ENCODE data around the gene CLIP1.
"Not testable (repeated sequence)": the region's sequence is repeated elsewhere in the genome, so short reads cannot be mapped to it uniquely, and the experiment has no call there.

The CLIP1 gene

GRCh38 chr12:122282061-122282460 is 140.4 kb downstream of the CLIP1 start:
- no peaks in the 10 kb centered on the region for H3K27me3 ChIP-seq (ENCODE audit: control insufficient read depth in 5 of 5, insufficient read depth in 4 of 5, low read length in 5 of 5)
- H3K27ac ChIP-seq (ENCODE audit: low read depth, low read length): no peak overlapping the region
- no peak overlapping the region for H3K9ac ChIP-seq (ENCODE audit: low read length in 5 of 5)
- H3K4me1 ChIP-seq (ENCODE audit: control insufficient read depth in 5 of 5, insufficient read depth in 5 of 5, low read length in 5 of 5): no peaks in the 10 kb centered on the region
- H3K4me3 ChIP-seq (ENCODE audit: low read depth in 1 of 5, low read length in 5 of 5): no peak overlapping the region
- H3K36me3 ChIP-seq (ENCODE audit: control insufficient read depth in 5 of 5, insufficient read depth in 5 of 5, low read length in 5 of 5): peaks cover 7 to 35% (median 21%) of the 10 kb centered on the region in 5 donors
- no peaks in the 10 kb centered on the region for H3K9me3 ChIP-seq (ENCODE audit: control insufficient read depth in 5 of 5, low read length in 5 of 5)

GRCh38 chr12:122276242-122276641 is 146.2 kb downstream of the CLIP1 start:
- Histone ChIP-seq H3K27me3 (ENCODE audit: control insufficient read depth in 5 of 5, insufficient read depth in 4 of 5, low read length in 5 of 5) (no peaks in the 10 kb centered on the region), H3K4me3 (ENCODE audit: low read depth in 1 of 5, low read length in 5 of 5) (no peak overlapping the region), H3K4me1 (ENCODE audit: control insufficient read depth in 5 of 5, insufficient read depth in 5 of 5, low read length in 5 of 5) (no peaks in the 10 kb centered on the region), H3K9ac (ENCODE audit: low read length in 5 of 5) (no peak overlapping the region), H3K36me3 (ENCODE audit: control insufficient read depth in 5 of 5, insufficient read depth in 5 of 5, low read length in 5 of 5) (peaks cover 18 to 54% (median 49%) of the 10 kb centered on the region in 5 donors), H3K9me3 (ENCODE audit: control insufficient read depth in 5 of 5, low read length in 5 of 5) (no peaks in the 10 kb centered on the region), H3K27ac (ENCODE audit: low read depth, low read length) (no peak overlapping the region)

GRCh38 chr12:122275459-122275858 is 147.0 kb downstream of the CLIP1 start:
- Histone ChIP-seq H3K27ac (ENCODE audit: low read depth, low read length) (no peak overlapping the region), H3K27me3 (ENCODE audit: control insufficient read depth in 5 of 5, insufficient read depth in 4 of 5, low read length in 5 of 5) (no peaks in the 10 kb centered on the region), H3K9me3 (ENCODE audit: control insufficient read depth in 5 of 5, low read length in 5 of 5) (no peaks in the 10 kb centered on the region), H3K4me3 (ENCODE audit: low read depth in 1 of 5, low read length in 5 of 5) (no peak overlapping the region), H3K9ac (ENCODE audit: low read length in 5 of 5) (no peak overlapping the region), H3K4me1 (ENCODE audit: control insufficient read depth in 5 of 5, insufficient read depth in 5 of 5, low read length in 5 of 5) (no peaks in the 10 kb centered on the region), H3K36me3 (ENCODE audit: control insufficient read depth in 5 of 5, insufficient read depth in 5 of 5, low read length in 5 of 5) (peaks cover 18 to 54% (median 47%) of the 10 kb centered on the region in 5 donors)

- H3K9ac ChIP-seq (ENCODE audit: low read length in 5 of 5): peak within 1 kb of the TSS; percentile 81 to 95 (median 94)
- H3K4me3 ChIP-seq (ENCODE audit: low read depth in 1 of 5, low read length in 5 of 5): peak within 1 kb of the TSS; percentile 92 to 99 (median 97)
- H3K36me3 ChIP-seq (ENCODE audit: control insufficient read depth in 5 of 5, insufficient read depth in 5 of 5, low read length in 5 of 5): peaks cover 7 to 24% (median 12%) of the 10 kb centered on the region in 5 donors
- H3K4me1 ChIP-seq (ENCODE audit: control insufficient read depth in 5 of 5, insufficient read depth in 5 of 5, low read length in 5 of 5): peaks cover 0 to 21% (median 21%) of the 10 kb centered on the region in 5 donors
- no peaks in the 10 kb centered on the region for H3K27me3 ChIP-seq (ENCODE audit: control insufficient read depth in 5 of 5, insufficient read depth in 4 of 5, low read length in 5 of 5)
- H3K27ac ChIP-seq (ENCODE audit: low read depth, low read length): peak within 1 kb of the TSS; percentile 76
- no peaks in the 10 kb centered on the region for H3K9me3 ChIP-seq (ENCODE audit: control insufficient read depth in 5 of 5, low read length in 5 of 5)
Measured at GRCh38 chr12:122266230-122266901, 156.1 kb downstream of the CLIP1 start, which contains the start of gene VPS33A. VPS33A (minus strand) TSS chr12:122266494; CDS start chr12:122266408, 86 bp downstream.

GRCh38 chr12:122265886-122266229 is 156.6 kb downstream of the CLIP1 start:
- Histone ChIP-seq H3K36me3 (ENCODE audit: control insufficient read depth in 5 of 5, insufficient read depth in 5 of 5, low read length in 5 of 5) (peaks cover 12 to 24% (median 15%) of the 10 kb centered on the region in 5 donors), H3K4me1 (ENCODE audit: control insufficient read depth in 5 of 5, insufficient read depth in 5 of 5, low read length in 5 of 5) (peaks cover 0 to 21% (median 21%) of the 10 kb centered on the region in 5 donors), H3K4me3 (ENCODE audit: low read depth in 1 of 5, low read length in 5 of 5) (peak overlapping the region; percentile 92 to 99 (median 97)), H3K27ac (ENCODE audit: low read depth, low read length) (peak overlapping the region; percentile 76), H3K9ac (ENCODE audit: low read length in 5 of 5) (peak overlapping the region; percentile 39 to 95 (median 94)), H3K27me3 (ENCODE audit: control insufficient read depth in 5 of 5, insufficient read depth in 4 of 5, low read length in 5 of 5) (no peaks in the 10 kb centered on the region), H3K9me3 (ENCODE audit: control insufficient read depth in 5 of 5, low read length in 5 of 5) (no peaks in the 10 kb centered on the region)

- H3K9ac ChIP-seq (ENCODE audit: low read length in 5 of 5): peak overlapping the region; percentile 39 to 95 (median 94)
- H3K4me3 ChIP-seq (ENCODE audit: low read depth in 1 of 5, low read length in 5 of 5): peak overlapping the region; percentile 92 to 99 (median 97)
- no peaks in the 10 kb centered on the region for H3K9me3 ChIP-seq (ENCODE audit: control insufficient read depth in 5 of 5, low read length in 5 of 5)
- H3K27ac ChIP-seq (ENCODE audit: low read depth, low read length): peak overlapping the region; percentile 76
- H3K27me3 ChIP-seq (ENCODE audit: control insufficient read depth in 5 of 5, insufficient read depth in 4 of 5, low read length in 5 of 5): no peaks in the 10 kb centered on the region
- H3K4me1 ChIP-seq (ENCODE audit: control insufficient read depth in 5 of 5, insufficient read depth in 5 of 5, low read length in 5 of 5): peaks cover 0 to 21% (median 21%) of the 10 kb centered on the region in 5 donors
- H3K36me3 ChIP-seq (ENCODE audit: control insufficient read depth in 5 of 5, insufficient read depth in 5 of 5, low read length in 5 of 5): peaks cover 12 to 28% (median 18%) of the 10 kb centered on the region in 5 donors
Measured at GRCh38 chr12:122265476-122265875, 157.0 kb downstream of the CLIP1 start.

GRCh38 chr12:122260735-122261134 is 161.7 kb downstream of the CLIP1 start:
- not testable (repeated sequence) for H3K4me3 ChIP-seq (ENCODE audit: low read depth in 1 of 5, low read length in 5 of 5); H3K9me3 ChIP-seq (ENCODE audit: control insufficient read depth in 5 of 5, low read length in 5 of 5); H3K9ac ChIP-seq (ENCODE audit: low read length in 5 of 5); H3K27me3 ChIP-seq (ENCODE audit: control insufficient read depth in 5 of 5, insufficient read depth in 4 of 5, low read length in 5 of 5); H3K27ac ChIP-seq (ENCODE audit: low read depth, low read length)
- Histone ChIP-seq H3K4me1 (ENCODE audit: control insufficient read depth in 5 of 5, insufficient read depth in 5 of 5, low read length in 5 of 5) (peaks cover 0 to 11% (median 9%) of the 10 kb centered on the region in 5 donors), H3K36me3 (ENCODE audit: control insufficient read depth in 5 of 5, insufficient read depth in 5 of 5, low read length in 5 of 5) (peaks cover 21 to 70% (median 52%) of the 10 kb centered on the region in 5 donors)

GRCh38 chr12:122258939-122259338 is 163.5 kb downstream of the CLIP1 start:
- not testable (repeated sequence) for H3K9ac ChIP-seq (ENCODE audit: low read length in 5 of 5); H3K27ac ChIP-seq (ENCODE audit: low read depth, low read length); H3K4me1 ChIP-seq (ENCODE audit: control insufficient read depth in 5 of 5, insufficient read depth in 5 of 5, low read length in 5 of 5); H3K27me3 ChIP-seq (ENCODE audit: control insufficient read depth in 5 of 5, insufficient read depth in 4 of 5, low read length in 5 of 5); H3K4me3 ChIP-seq (ENCODE audit: low read depth in 1 of 5, low read length in 5 of 5); H3K9me3 ChIP-seq (ENCODE audit: control insufficient read depth in 5 of 5, low read length in 5 of 5)
- H3K36me3 ChIP-seq (ENCODE audit: control insufficient read depth in 5 of 5, insufficient read depth in 5 of 5, low read length in 5 of 5): peaks cover 20 to 70% (median 52%) of the 10 kb centered on the region in 5 donors

GRCh38 chr12:122258462-122258861 is 164.0 kb downstream of the CLIP1 start:
- H3K9ac ChIP-seq (ENCODE audit: low read length in 5 of 5); H3K27me3 ChIP-seq (ENCODE audit: control insufficient read depth in 5 of 5, insufficient read depth in 4 of 5, low read length in 5 of 5); H3K27ac ChIP-seq (ENCODE audit: low read depth, low read length); H3K4me1 ChIP-seq (ENCODE audit: control insufficient read depth in 5 of 5, insufficient read depth in 5 of 5, low read length in 5 of 5); H3K4me3 ChIP-seq (ENCODE audit: low read depth in 1 of 5, low read length in 5 of 5); H3K9me3 ChIP-seq (ENCODE audit: control insufficient read depth in 5 of 5, low read length in 5 of 5): not testable (repeated sequence)
- H3K36me3 ChIP-seq (ENCODE audit: control insufficient read depth in 5 of 5, insufficient read depth in 5 of 5, low read length in 5 of 5): peaks cover 16 to 70% (median 52%) of the 10 kb centered on the region in 5 donors

- H3K4me3 ChIP-seq (ENCODE audit: low read depth in 1 of 5, low read length in 5 of 5): no peak overlapping the region
- peaks cover 0 to 5% (median 0%) of the 10 kb centered on the region in 5 donors for H3K4me1 ChIP-seq (ENCODE audit: control insufficient read depth in 5 of 5, insufficient read depth in 5 of 5, low read length in 5 of 5)
- no peak overlapping the region for H3K27ac ChIP-seq (ENCODE audit: low read depth, low read length)
- peaks cover 5 to 43% (median 31%) of the 10 kb centered on the region in 5 donors for H3K36me3 ChIP-seq (ENCODE audit: control insufficient read depth in 5 of 5, insufficient read depth in 5 of 5, low read length in 5 of 5)
- H3K9ac ChIP-seq (ENCODE audit: low read length in 5 of 5): no peak overlapping the region
- H3K27me3 ChIP-seq (ENCODE audit: control insufficient read depth in 5 of 5, insufficient read depth in 4 of 5, low read length in 5 of 5): no peaks in the 10 kb centered on the region
- H3K9me3 ChIP-seq (ENCODE audit: control insufficient read depth in 5 of 5, low read length in 5 of 5): no peaks in the 10 kb centered on the region
Measured at GRCh38 chr12:122250536-122250935, 171.9 kb downstream of the CLIP1 start.

All from subcutaneous abdominal adipose tissue (tissue), 5 donors.